HEK293 (cell line): ENCODE results near the gene KITLG.
A peak's percentile ranks its signal among the peaks of the same experiment; 100 is the strongest.

Source experiments
- CTCF ChIA-PET: fragments of 350-600 bp; formaldehyde crosslinking; extraction: SDS; loops from one replicate; lab custom pipeline; 2021; ENCODE audit warnings: antibody characterized with exemption; lab: Yijun Ruan, JAX
- POLR2A ChIA-PET: fragments of 300-600 bp; formaldehyde crosslinking; extraction: SDS; loops from one replicate; lab custom pipeline; 2020; ENCODE audit warnings: antibody characterized with exemption, inconsistent platforms; lab: Yijun Ruan, JAX
- H3K27ac ChIP-seq: fragments of 200-500 bp; sonication (Bioruptor generic); 2 replicates; pipeline ENCODE4 v1.5.1; 2014; ENCODE audit warnings: low read depth, low read length, control low read depth, inconsistent platforms; ENCODE audit errors: extremely low read depth
- H3K36me3 ChIP-seq, 2 experiments: fragments of 200-500 bp in 1 of 2; sonication (Bioruptor generic) in 1 of 2; 1 replicate in 1 of 2; 2 replicates in 1 of 2; pipeline ENCODE4 v1.5.1; 2014 to 2017; ENCODE audit warnings: inconsistent platforms in 2 of 2, low read length in 2 of 2; ENCODE audit not compliant: control insufficient read depth in 2 of 2, insufficient read depth in 1 of 2
- H3K4me1 ChIP-seq: fragments of 200-500 bp; sonication (Bioruptor generic); 2 replicates; pipeline ENCODE4 v1.5.1; 2014; ENCODE audit warnings: mild to moderate bottlenecking, low read length, inconsistent platforms; ENCODE audit not compliant: control insufficient read depth, insufficient read depth
- H3K4me3 ChIP-seq: 2 replicates; pipeline ENCODE4 v1.5.1; 2011; ENCODE audit warnings: low read depth, mild to moderate bottlenecking, control low read depth, low read length, moderate library complexity
- H3K9me3 ChIP-seq: fragments of 200-500 bp; sonication (Bioruptor generic); 2 replicates; pipeline ENCODE4 v1.5.1; 2014; ENCODE audit warnings: low read depth, low read length, inconsistent platforms; ENCODE audit not compliant: control insufficient read depth, insufficient read depth
- IKZF3 ChIP-seq: fragments of 450-650 bp; IDR thresholded peaks from 2 replicates; pipeline ENCODE4 v1.5.0; 2018; ENCODE audit warnings: missing biosample characterization, mild to moderate bottlenecking, missing genetic modification characterization, moderate library complexity
- KLF10 ChIP-seq: fragments of 450-650 bp; IDR thresholded peaks from 2 replicates; pipeline ENCODE4 v1.5.1; 2018; ENCODE audit warnings: missing biosample characterization, mild to moderate bottlenecking, missing genetic modification characterization
- SP2 ChIP-seq: fragments of 450-650 bp; formaldehyde crosslinking; IDR thresholded peaks from 2 replicates; pipeline ENCODE4 v1.5.1; 2016; ENCODE audit warnings: missing biosample characterization, missing genetic modification characterization
- WT1 ChIP-seq: fragments of 450-650 bp; formaldehyde crosslinking; IDR thresholded peaks from 2 replicates; pipeline ENCODE4 v1.5.1; 2016; ENCODE audit warnings: missing biosample characterization, missing genetic modification characterization
- ZNF132 ChIP-seq: fragments of 450-650 bp; formaldehyde crosslinking; IDR thresholded peaks from 2 replicates; pipeline ENCODE4 v1.5.1; 2017; ENCODE audit warnings: missing biosample characterization, missing genetic modification characterization, borderline replicate concordance
- ZNF23 ChIP-seq: fragments of 450-650 bp; formaldehyde crosslinking; IDR thresholded peaks from 2 replicates; pipeline ENCODE4 v1.5.1; 2016; ENCODE audit warnings: missing biosample characterization, missing genetic modification characterization, borderline replicate concordance
- ZNF239 ChIP-seq: fragments of 450-650 bp; formaldehyde crosslinking; IDR thresholded peaks from 2 replicates; pipeline ENCODE4 v1.5.1; 2016; ENCODE audit warnings: missing biosample characterization, missing genetic modification characterization
- ZNF335 ChIP-seq: fragments of 450-650 bp; formaldehyde crosslinking; conservative IDR thresholded peaks from 2 replicates; pipeline ENCODE4 v1.5.1; 2016; ENCODE audit warnings: missing biosample characterization, missing genetic modification characterization
- ZNF433 ChIP-seq: fragments of 450-650 bp; formaldehyde crosslinking; IDR thresholded peaks from 2 replicates; pipeline ENCODE4 v1.5.1; 2016; ENCODE audit warnings: missing biosample characterization, missing genetic modification characterization, low read depth
- ZNF510 ChIP-seq: fragments of 450-650 bp; formaldehyde crosslinking; IDR thresholded peaks from 2 replicates; pipeline ENCODE4 v1.5.1; 2018; ENCODE audit warnings: mild to moderate bottlenecking, missing genetic modification characterization, missing biosample characterization; ENCODE audit not compliant: insufficient replicate concordance
- ZNF571 ChIP-seq: fragments of 450-650 bp; formaldehyde crosslinking; IDR thresholded peaks from 2 replicates; pipeline ENCODE4 v1.5.0; 2017; ENCODE audit warnings: missing biosample characterization, missing genetic modification characterization
- ZNF596 ChIP-seq: fragments of 450-650 bp; IDR thresholded peaks from 2 replicates; pipeline ENCODE4 v1.5.0; 2018; ENCODE audit warnings: missing biosample characterization, mild to moderate bottlenecking, missing genetic modification characterization, moderate library complexity
- ZNF670 ChIP-seq: fragments of 450-650 bp; formaldehyde crosslinking; IDR thresholded peaks from 2 replicates; pipeline ENCODE4 v1.5.1; 2016; ENCODE audit warnings: missing biosample characterization, missing genetic modification characterization, low read depth
- TF ChIP-seq, protein P1 (sequence below): fragments of 450-650 bp; formaldehyde crosslinking; IDR thresholded peaks from 2 replicates; pipeline ENCODE4 v1.5.1; 2016; ENCODE audit warnings: missing biosample characterization, missing genetic modification characterization, borderline replicate concordance
- TF ChIP-seq, protein P2 (sequence below): fragments of 450-650 bp; formaldehyde crosslinking; IDR thresholded peaks from 2 replicates; pipeline ENCODE4 v1.5.1; 2016; ENCODE audit warnings: missing biosample characterization, missing genetic modification characterization
- TF ChIP-seq, protein P3 (sequence below): fragments of 450-650 bp; formaldehyde crosslinking; IDR thresholded peaks from 2 replicates; pipeline ENCODE4 v1.5.1; 2017; ENCODE audit warnings: missing biosample characterization, missing genetic modification characterization
- TF ChIP-seq, protein P4 (sequence below): fragments of 450-650 bp; formaldehyde crosslinking; IDR thresholded peaks from 2 replicates; pipeline ENCODE4 v1.5.1; 2016; ENCODE audit warnings: missing biosample characterization, missing genetic modification characterization

The KITLG gene

DNA sequence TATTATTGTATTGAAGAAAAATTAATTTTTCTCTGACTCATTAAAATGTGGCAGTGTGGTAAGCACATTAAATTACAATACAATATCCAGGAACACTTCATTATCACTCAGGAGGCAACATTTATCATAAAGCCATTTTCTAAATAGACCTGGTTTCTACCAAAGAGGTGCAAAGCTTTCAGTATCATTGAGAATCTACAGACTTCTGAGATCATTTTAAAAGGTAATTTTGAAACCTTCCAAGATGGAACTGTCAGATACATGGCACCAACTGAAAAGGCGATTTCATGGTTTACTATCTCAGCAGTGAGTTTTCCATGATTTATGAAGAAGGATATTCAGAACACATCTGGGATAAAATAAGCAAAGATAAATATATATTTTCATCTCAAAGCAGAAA, 85.8 kb downstream of the KITLG start (continued):
- TF ChIP-seq, protein P1, sequence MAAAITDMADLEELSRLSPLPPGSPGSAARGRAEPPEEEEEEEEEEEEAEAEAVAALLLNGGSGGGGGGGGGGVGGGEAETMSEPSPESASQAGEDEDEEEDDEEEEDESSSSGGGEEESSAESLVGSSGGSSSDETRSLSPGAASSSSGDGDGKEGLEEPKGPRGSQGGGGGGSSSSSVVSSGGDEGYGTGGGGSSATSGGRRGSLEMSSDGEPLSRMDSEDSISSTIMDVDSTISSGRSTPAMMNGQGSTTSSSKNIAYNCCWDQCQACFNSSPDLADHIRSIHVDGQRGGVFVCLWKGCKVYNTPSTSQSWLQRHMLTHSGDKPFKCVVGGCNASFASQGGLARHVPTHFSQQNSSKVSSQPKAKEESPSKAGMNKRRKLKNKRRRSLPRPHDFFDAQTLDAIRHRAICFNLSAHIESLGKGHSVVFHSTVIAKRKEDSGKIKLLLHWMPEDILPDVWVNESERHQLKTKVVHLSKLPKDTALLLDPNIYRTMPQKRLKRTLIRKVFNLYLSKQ (tag by site-specific recombination), result no peak
- TF ChIP-seq IKZF3 (no peak), ZNF23 (tag by site-specific recombination) (no peak), ZNF510 (tag by site-specific recombination) (no peak), SP2 (no peak)

DNA sequence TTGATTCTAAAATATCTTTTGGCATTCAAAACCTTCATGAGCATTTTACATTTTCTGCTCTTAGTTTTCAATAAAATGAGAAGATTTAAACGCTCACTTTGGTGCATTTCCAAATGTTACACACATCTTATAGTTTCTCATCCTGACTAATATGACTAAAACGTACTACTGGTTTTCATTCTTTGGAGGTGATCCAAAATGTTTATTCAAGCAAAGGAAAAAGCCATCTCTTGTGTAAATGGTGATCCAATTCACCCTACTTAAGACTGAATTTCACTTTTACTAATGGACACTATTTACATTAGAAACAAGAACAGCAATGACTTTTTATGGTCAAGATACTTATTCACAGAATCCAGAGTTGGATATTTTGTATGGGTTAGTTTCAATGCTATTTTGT, 86.6 kb downstream of the KITLG start:
- Histone ChIP-seq H3K4me1 (no peaks in the 10 kb centered on the region), H3K27ac (no peak overlapping the region), H3K4me3 (no peak overlapping the region), H3K36me3 (peaks cover 3 to 5% of the 10 kb centered on the region in 2 experiments; a peak in 2 of 3 replicates), H3K9me3 (no peaks in the 10 kb centered on the region)
- ChIA-PET POLR2A (no interaction called here), CTCF (no interaction called here)
- TF ChIP-seq KLF10 (tag by site-specific recombination) (no peak), ZNF239 (tag by site-specific recombination) (no peak), ZNF132 (no peak), ZNF596 (no peak)
- TF ChIP-seq, protein P2, sequence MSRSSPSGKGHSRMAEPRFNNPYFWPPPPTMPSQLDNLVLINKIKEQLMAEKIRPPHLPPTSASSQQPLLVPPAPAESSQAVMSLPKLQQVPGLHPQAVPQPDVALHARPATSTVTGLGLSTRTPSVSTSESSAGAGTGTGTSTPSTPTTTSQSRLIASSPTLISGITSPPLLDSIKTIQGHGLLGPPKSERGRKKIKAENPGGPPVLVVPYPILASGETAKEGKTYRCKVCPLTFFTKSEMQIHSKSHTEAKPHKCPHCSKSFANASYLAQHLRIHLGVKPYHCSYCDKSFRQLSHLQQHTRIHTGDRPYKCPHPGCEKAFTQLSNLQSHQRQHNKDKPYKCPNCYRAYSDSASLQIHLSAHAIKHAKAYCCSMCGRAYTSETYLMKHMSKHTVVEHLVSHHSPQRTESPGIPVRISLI (tag by site-specific recombination), result no peak
- TF ChIP-seq, protein P3, sequence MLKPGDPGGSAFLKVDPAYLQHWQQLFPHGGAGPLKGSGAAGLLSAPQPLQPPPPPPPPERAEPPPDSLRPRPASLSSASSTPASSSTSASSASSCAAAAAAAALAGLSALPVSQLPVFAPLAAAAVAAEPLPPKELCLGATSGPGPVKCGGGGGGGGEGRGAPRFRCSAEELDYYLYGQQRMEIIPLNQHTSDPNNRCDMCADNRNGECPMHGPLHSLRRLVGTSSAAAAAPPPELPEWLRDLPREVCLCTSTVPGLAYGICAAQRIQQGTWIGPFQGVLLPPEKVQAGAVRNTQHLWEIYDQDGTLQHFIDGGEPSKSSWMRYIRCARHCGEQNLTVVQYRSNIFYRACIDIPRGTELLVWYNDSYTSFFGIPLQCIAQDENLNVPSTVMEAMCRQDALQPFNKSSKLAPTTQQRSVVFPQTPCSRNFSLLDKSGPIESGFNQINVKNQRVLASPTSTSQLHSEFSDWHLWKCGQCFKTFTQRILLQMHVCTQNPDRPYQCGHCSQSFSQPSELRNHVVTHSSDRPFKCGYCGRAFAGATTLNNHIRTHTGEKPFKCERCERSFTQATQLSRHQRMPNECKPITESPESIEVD, result peak; percentile 58; the same call in 1 of the 2 replicates
- TF ChIP-seq, all 188 proteins: peak for 1

DNA sequence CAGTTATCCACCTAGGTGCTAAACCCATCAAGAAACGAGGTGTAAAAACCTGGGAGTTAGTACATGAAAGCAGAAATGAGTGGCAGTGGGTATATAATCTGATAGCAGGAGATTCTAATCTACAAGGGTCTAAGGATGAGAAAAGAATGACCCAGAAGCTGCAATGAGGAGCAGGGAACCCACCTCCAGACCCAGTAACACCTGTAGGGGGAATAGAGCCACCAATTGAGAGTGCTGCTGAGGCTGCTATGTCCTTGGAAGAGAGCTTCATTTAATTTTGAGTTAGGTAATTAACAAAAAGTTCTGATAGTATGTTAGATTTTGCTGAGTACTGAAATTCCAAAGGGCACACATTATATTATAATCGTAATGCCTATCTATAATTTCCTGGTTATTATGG, 89.8 kb downstream of the KITLG start:
- TF ChIP-seq ZNF335 (tag by site-specific recombination) (no peak), ZNF670 (tag by site-specific recombination) (no peak), WT1 (no peak), ZNF433 (tag by site-specific recombination) (no peak), ZNF571 (tag by site-specific recombination) (no peak)
- TF ChIP-seq, protein P4, sequence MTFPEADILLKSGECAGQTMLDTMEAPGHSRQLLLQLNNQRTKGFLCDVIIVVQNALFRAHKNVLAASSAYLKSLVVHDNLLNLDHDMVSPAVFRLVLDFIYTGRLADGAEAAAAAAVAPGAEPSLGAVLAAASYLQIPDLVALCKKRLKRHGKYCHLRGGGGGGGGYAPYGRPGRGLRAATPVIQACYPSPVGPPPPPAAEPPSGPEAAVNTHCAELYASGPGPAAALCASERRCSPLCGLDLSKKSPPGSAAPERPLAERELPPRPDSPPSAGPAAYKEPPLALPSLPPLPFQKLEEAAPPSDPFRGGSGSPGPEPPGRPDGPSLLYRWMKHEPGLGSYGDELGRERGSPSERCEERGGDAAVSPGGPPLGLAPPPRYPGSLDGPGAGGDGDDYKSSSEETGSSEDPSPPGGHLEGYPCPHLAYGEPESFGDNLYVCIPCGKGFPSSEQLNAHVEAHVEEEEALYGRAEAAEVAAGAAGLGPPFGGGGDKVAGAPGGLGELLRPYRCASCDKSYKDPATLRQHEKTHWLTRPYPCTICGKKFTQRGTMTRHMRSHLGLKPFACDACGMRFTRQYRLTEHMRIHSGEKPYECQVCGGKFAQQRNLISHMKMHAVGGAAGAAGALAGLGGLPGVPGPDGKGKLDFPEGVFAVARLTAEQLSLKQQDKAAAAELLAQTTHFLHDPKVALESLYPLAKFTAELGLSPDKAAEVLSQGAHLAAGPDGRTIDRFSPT (tag by site-specific recombination), result no peak
- Histone ChIP-seq H3K9me3 (no peaks in the 10 kb centered on the region), H3K4me3 (no peak overlapping the region), H3K36me3 (no peaks in the 10 kb centered on the region), H3K4me1 (no peaks in the 10 kb centered on the region), H3K27ac (no peak overlapping the region)
- ChIA-PET CTCF (no interaction called here), POLR2A (no interaction called here)
